Upper lobe of left lung (tissue), 4 donors: ENCODE measurements around the gene GPR89A.

Source experiments
- POLR2AphosphoS5 ChIP-seq, 2 donors: sonication (generic); formaldehyde crosslinking; IDR thresholded peaks; one replicate each; pipeline ENCODE4 v1.5.1; 2017; ENCODE audit warnings: antibody characterized with exemption in 2 of 2
- TF ChIP-seq, protein P1 (sequence below), 6 experiments: fragments of 450-650 bp in 4 of 6; fragments of 200-600 bp in 2 of 6; sonication (generic) in 2 of 6; IDR thresholded peaks; one replicate each; pipeline ENCODE4 v1.5.1; 2016 to 2019; ENCODE audit warnings: antibody characterized with exemption in 6 of 6

DNA sequence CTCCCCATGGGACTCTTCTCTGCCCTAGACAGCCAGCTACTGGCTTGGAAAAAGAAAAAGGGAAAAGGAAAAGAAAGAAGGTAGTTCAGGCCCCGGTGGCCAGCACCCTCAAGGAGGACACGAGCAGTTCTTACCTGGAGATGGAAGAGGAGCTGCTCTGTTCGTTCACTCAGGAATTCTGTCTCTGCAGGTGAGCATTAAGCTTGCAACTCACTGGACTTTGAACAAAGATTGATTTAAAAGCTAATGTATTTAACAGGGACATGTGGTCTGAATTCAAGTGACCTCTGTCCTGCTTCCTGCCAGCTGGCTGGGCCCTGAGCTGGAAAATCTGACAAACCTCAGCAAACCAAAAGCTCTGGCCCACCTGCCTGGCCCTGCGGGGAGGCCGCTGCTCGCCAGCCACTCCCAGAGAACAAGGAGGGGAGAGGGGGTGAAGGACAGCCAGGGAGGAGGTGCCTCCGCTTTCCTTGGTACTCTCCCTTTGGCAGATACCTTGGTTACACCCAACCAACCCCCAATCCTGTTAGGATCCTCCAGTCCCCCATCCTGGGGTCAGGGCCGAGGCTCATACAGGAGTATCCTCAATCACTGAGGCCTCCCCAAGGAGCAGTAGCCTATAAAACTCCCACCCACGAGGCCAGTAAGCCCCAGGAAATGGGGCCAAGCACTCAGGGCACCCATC lies 99.5 kb downstream of the GPR89A start, which contains the start of gene PDZK1:
- TF ChIP-seq, protein P1, sequence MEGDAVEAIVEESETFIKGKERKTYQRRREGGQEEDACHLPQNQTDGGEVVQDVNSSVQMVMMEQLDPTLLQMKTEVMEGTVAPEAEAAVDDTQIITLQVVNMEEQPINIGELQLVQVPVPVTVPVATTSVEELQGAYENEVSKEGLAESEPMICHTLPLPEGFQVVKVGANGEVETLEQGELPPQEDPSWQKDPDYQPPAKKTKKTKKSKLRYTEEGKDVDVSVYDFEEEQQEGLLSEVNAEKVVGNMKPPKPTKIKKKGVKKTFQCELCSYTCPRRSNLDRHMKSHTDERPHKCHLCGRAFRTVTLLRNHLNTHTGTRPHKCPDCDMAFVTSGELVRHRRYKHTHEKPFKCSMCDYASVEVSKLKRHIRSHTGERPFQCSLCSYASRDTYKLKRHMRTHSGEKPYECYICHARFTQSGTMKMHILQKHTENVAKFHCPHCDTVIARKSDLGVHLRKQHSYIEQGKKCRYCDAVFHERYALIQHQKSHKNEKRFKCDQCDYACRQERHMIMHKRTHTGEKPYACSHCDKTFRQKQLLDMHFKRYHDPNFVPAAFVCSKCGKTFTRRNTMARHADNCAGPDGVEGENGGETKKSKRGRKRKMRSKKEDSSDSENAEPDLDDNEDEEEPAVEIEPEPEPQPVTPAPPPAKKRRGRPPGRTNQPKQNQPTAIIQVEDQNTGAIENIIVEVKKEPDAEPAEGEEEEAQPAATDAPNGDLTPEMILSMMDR (IDR thresholded peaks at IDR 0.05), result no peak
- TF ChIP-seq POLR2AphosphoS5 (IDR thresholded peaks at IDR 0.05), result no peak
